K562 (cell line): ENCODE measurements around the gene NEK1. TPM values are rescaled to one million over a fixed set of nuclear protein-coding genes. Genes with fewer than 3 reads are reported as not detected.

Experiments used
- ATAC-seq: fragments of 200-7000 bp; cut with Tn5 transposase; 3 replicates; pipeline ENCODE4 v1.9.1; 2020; ENCODE audit warnings: moderate library complexity
- BruUV-seq: library from RNA; stranded (reverse); fragments of 400-500 nt; replicated peaks from 2 replicates; lab custom pipeline; 2021; lab: Mats Ljungman, UMichigan
- CTCF ChIA-PET: fragments of 300-600 bp; formaldehyde crosslinking; extraction: SDS; loops from one replicate; lab custom pipeline; 2021; ENCODE audit warnings: low intra/inter-chr PET ratio; lab: Yijun Ruan, JAX
- POLR2A ChIA-PET: fragments of 300-600, 350-650 bp; sonication (Branson Sonifier 250); formaldehyde crosslinking; extraction: SDS; loops from one replicate; lab custom pipeline; 2021; ENCODE audit warnings: antibody characterized with exemption, inconsistent platforms; lab: Yijun Ruan, JAX
- DNase-seq, 4 experiments: peaks; one replicate each; pipeline versions ENCODE4 v3.0.0 to v3.0.0-alpha.2; 2011 to 2018; ENCODE audit warnings: low spot score in 3 of 4, mixed read lengths in 3 of 4; ENCODE audit errors: extremely low read depth in 1 of 4
- FAIRE-seq: peaks from 2 replicates; lab custom pipeline; 2011; peaks lifted over from hg19 to GRCh38; lab: Jason Lieb, UNC
- H2AFZ ChIP-seq: 2 replicates; pipeline ENCODE4 v1.6.0; 2011; ENCODE audit warnings: low read depth, low read length, control low read depth, inconsistent platforms
- H3K27ac ChIP-seq: fragments of 200-600 bp; 3 replicates; pipeline ENCODE4 v1.8.0; 2011; ENCODE audit warnings: low read depth, mild to moderate bottlenecking, control low read depth, inconsistent platforms, low read length, moderate library complexity, mixed read lengths; ENCODE audit errors: extremely low read depth
- H3K27me3 ChIP-seq, 2 experiments: fragments of 300-600 bp in 1 of 2; 2 replicates in 1 of 2; 3 replicates in 1 of 2; pipeline versions ENCODE4 v1.6.0 to v1.8.0; 2011; ENCODE audit warnings: inconsistent platforms in 2 of 2, low read length in 2 of 2, mild to moderate bottlenecking in 1 of 2, mixed read lengths in 1 of 2, moderate library complexity in 1 of 2; ENCODE audit not compliant: control insufficient read depth in 2 of 2, insufficient read depth in 2 of 2
- H3K36me3 ChIP-seq: fragments of 300-600 bp; 3 replicates; pipeline ENCODE4 v1.8.0; 2011; ENCODE audit warnings: mild to moderate bottlenecking, low read length, inconsistent platforms; ENCODE audit not compliant: control insufficient read depth, insufficient read depth
- H3K4me1 ChIP-seq, 2 experiments: fragments of 200-600 bp in 1 of 2; replicated peaks in 1 of 2; 2 replicates in 1 of 2; 3 replicates in 1 of 2; pipeline versions ENCODE4 v1.5.1 to v1.8.0; 2011; ENCODE audit warnings: inconsistent platforms in 2 of 2, low read length in 2 of 2, mild to moderate bottlenecking in 1 of 2, mixed read lengths in 1 of 2, moderate library complexity in 1 of 2; ENCODE audit not compliant: control insufficient read depth in 2 of 2, insufficient read depth in 2 of 2
- H3K4me2 ChIP-seq: 2 replicates; pipeline ENCODE4 v1.6.1; 2011; ENCODE audit warnings: low read length, control low read depth, inconsistent platforms, mixed read lengths; ENCODE audit not compliant: insufficient read depth
- H3K4me3 ChIP-seq: fragments of 200-600 bp; sonication (generic), shearing (Covaris generic); 2 replicates; pipeline ENCODE4 v1.5.1; 2016; ENCODE audit warnings: control low read depth, inconsistent platforms
- H3K79me2 ChIP-seq: fragments of 200-600 bp; 3 replicates; pipeline ENCODE4 v1.8.0; 2011; ENCODE audit warnings: low read length, inconsistent platforms; ENCODE audit not compliant: control insufficient read depth, insufficient read depth
- H3K9ac ChIP-seq, 2 experiments: 2 replicates each; pipeline versions ENCODE4 v1.6.0 to v1.6.1; 2011; ENCODE audit warnings: low read depth in 2 of 2, low read length in 2 of 2, control low read depth in 1 of 2, inconsistent platforms in 1 of 2, mild to moderate bottlenecking in 1 of 2, mixed read lengths in 1 of 2; ENCODE audit not compliant: insufficient read depth in 1 of 2
- H3K9me1 ChIP-seq: one replicate; pipeline ENCODE4 v1.6.0; 2011; ENCODE audit warnings: inconsistent platforms, mild to moderate bottlenecking, low read length, moderate library complexity; ENCODE audit not compliant: control insufficient read depth, insufficient read depth
- H3K9me3 ChIP-seq: replicated peaks from 2 replicates; pipeline ENCODE4 v1.5.1; 2011; ENCODE audit warnings: low read depth, low read length, inconsistent platforms; ENCODE audit not compliant: control insufficient read depth, insufficient read depth
- H4K20me1 ChIP-seq: replicated peaks from 2 replicates; pipeline ENCODE4 v1.6.1; 2011; ENCODE audit warnings: low read length, inconsistent platforms, mixed read lengths; ENCODE audit not compliant: control insufficient read depth, insufficient read depth
- KDM1A ChIP-seq, 2 experiments: fragments of 450-650 bp; IDR thresholded peaks; 2 replicates each; pipeline ENCODE4 v1.6.1; 2016; ENCODE audit warnings: mild to moderate bottlenecking in 2 of 2
- POU5F1 ChIP-seq: fragments of 150-350 bp; IDR thresholded peaks from 2 replicates; pipeline ENCODE4 v1.6.1; 2014; ENCODE audit warnings: borderline replicate concordance, low read length, low read depth, mild to moderate bottlenecking; ENCODE audit not compliant: partially characterized antibody
- SAP30 ChIP-seq: fragments of 200-600 bp; sonication (generic); IDR thresholded peaks from 2 replicates; pipeline ENCODE4 v1.6.1; 2012; ENCODE audit warnings: borderline replicate concordance, low read depth, mild to moderate bottlenecking, moderate library complexity, low read length, control low read depth, inconsistent platforms; ENCODE audit not compliant: insufficient read depth, poor library complexity, severe bottlenecking
- TBP ChIP-seq: optimal IDR thresholded peaks from 2 replicates; pipeline ENCODE3; 2011; ENCODE audit warnings: low read depth, low read length, improper control_type of control experiment
- WGBS: fragments of 100-300 bp; shearing (Covaris generic); methylation state at CpG from one replicate; pipeline ENCODE4 v1.1.6; 2016; ENCODE audit warnings: low coverage, mixed read lengths; ENCODE audit not compliant: insufficient coverage; ENCODE audit errors: missing lambda C conversion rate; 5-methylcytosine and 5-hydroxymethylcytosine counted together
- in situ Hi-C: fragments of 300-500 bp; cut with MboI; formaldehyde crosslinking; loops from 4 replicates; pipeline ENCODE4 v1.15.0; 2018; ENCODE audit warnings: inconsistent platforms, mixed read lengths
- intact Hi-C: fragments of 100-400 bp; cut with micrococcal nuclease; formaldehyde crosslinking; loops from 2 replicates; pipeline ENCODE4 v1.14.2; 2022
- polyA plus RNA-seq, 8 experiments: library from polyadenylated mRNA; depleted of rRNA in 4 of 8; stranded (reverse) in 5 of 8; unstranded in 3 of 8; fragments of >200 nt; fragmentation: Nextera tagmentation in 2 of 8; fragmentation: Illumina TruSeq in 1 of 8; extraction: Ambion mirVana in 2 of 8; extraction: Trizol in 1 of 8; gene quantifications; 2 replicates each; pipeline versions ENCODE4 v1.2.1 to v1.2.3, GENCODE V29; 2011 to 2014; ENCODE audit warnings: inconsistent platforms in 1 of 8, missing spikeins in 1 of 8
- total RNA-seq, 7 experiments: library from RNA; depleted of rRNA in 6 of 7; stranded (reverse); fragments of >200 nt in 6 of 7; fragmentation: Illumina TruSeq in 2 of 7; extraction: Trizol in 2 of 7; gene quantifications; 2 replicates each; pipeline versions ENCODE4 v1.2.1 to v1.2.3, GENCODE V29; 2011 to 2021; ENCODE audit warnings: low replicate concordance in 1 of 7
- TF ChIP-seq, protein P1 (sequence below), 2 experiments: fragments of 450-650 bp in 1 of 2; sonication (generic) in 1 of 2; formaldehyde crosslinking; conservative IDR thresholded peaks; 2 replicates each; pipeline versions ENCODE4 v1.4.0 to v1.8.1; 2020 to 2022; ENCODE audit warnings: mild to moderate bottlenecking in 1 of 2, missing genetic modification reagents in 1 of 2
- TF ChIP-seq, protein P2 (sequence below): sonication (generic); formaldehyde crosslinking; IDR thresholded peaks from 2 replicates; pipeline ENCODE4 v1.8.0; 2022; ENCODE audit warnings: mild to moderate bottlenecking, missing genetic modification reagents, borderline replicate concordance
- TF ChIP-seq, protein P3 (sequence below): fragments of 450-650 bp; IDR thresholded peaks from 2 replicates; pipeline ENCODE4 v1.6.1; 2017; ENCODE audit warnings: mild to moderate bottlenecking, moderate library complexity
- TF ChIP-seq, protein P4 (sequence below): sonication (generic); formaldehyde crosslinking; IDR thresholded peaks from 2 replicates; pipeline ENCODE4 v1.8.1; 2023; ENCODE audit warnings: mild to moderate bottlenecking, missing genetic modification reagents

The NEK1 gene
- total and polyA plus RNA-seq, 9 of the 15 experiments (the other 6 are each of a cell fraction or from before 2014, with no cell fraction given) = 6.2 to 15.7 (median 10.3) TPM

DNA sequence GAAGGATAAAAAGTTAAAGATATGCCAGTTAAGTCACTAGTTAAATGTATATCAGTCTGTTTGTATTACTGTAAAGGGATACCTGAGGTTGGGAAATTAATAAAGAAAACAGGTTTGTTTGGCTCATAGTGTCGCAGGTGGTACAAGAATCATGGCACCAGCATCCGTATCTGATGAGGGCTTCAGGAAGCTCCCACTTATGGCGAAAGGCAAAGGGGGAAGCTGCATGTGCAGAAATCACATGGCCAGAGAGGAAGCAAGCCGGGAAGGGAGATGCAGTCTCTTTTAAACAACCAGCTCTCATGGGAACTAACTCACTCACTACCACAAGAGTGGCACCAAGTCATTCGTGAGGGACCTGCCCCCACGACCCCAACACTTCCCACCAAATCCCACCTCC lies 249.8 kb downstream of the NEK1 start (continued):
- TF ChIP-seq, protein P1, sequence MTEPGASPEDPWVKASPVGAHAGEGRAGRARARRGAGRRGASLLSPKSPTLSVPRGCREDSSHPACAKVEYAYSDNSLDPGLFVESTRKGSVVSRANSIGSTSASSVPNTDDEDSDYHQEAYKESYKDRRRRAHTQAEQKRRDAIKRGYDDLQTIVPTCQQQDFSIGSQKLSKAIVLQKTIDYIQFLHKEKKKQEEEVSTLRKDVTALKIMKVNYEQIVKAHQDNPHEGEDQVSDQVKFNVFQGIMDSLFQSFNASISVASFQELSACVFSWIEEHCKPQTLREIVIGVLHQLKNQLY (CRISPR knock-in tag; conservative IDR thresholded peaks at IDR 0.05) = no peak
- TF ChIP-seq, protein P2, sequence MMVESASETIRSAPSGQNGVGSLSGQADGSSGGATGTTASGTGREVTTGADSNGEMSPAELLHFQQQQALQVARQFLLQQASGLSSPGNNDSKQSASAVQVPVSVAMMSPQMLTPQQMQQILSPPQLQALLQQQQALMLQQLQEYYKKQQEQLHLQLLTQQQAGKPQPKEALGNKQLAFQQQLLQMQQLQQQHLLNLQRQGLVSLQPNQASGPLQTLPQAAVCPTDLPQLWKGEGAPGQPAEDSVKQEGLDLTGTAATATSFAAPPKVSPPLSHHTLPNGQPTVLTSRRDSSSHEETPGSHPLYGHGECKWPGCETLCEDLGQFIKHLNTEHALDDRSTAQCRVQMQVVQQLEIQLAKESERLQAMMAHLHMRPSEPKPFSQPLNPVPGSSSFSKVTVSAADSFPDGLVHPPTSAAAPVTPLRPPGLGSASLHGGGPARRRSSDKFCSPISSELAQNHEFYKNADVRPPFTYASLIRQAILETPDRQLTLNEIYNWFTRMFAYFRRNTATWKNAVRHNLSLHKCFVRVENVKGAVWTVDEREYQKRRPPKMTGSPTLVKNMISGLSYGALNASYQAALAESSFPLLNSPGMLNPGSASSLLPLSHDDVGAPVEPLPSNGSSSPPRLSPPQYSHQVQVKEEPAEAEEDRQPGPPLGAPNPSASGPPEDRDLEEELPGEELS = no peak

DNA sequence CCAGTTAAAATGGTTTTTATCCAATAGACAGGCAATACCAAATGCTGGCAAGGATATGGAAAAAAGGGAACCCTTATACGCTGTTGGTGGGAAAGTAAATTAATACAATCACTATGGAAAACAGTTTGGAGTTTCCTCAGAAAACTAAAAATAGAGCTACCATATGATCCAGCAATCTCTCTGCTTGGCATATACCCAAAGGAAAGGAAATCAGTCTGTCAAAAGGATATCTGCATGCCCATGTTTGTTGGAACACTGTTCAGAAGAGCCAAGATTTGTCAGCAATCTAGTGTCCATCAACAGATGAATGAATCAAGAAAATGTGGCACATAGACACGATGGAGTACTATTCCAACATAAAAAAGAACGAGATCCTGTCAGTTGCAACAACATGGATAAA lies 250.6 kb downstream of the NEK1 start:
- H3K27me3 ChIP-seq = no peaks in the 10 kb centered on the region
- ATAC-seq (no peak), DNase-seq (no peak), FAIRE-seq (no peak)
- ChIA-PET CTCF (no interaction called here), POLR2A (no interaction called here)
- H3K9me3 ChIP-seq = no peaks in the 10 kb centered on the region
- H2AFZ ChIP-seq = no peak overlapping the region
- in situ Hi-C loops (no loop called here), intact Hi-C loops (no loop called here)
- no peaks in the 10 kb centered on the region for H3K4me1 ChIP-seq
- H3K4me3 ChIP-seq = no peak overlapping the region
- 2% methylated on average over 3 of the region's 3 CpGs for WGBS
- H3K79me2 ChIP-seq = no peaks in the 10 kb centered on the region
- no peak overlapping the region for H3K4me2 ChIP-seq
- H4K20me1 ChIP-seq = no peaks in the 10 kb centered on the region
- no peak overlapping the region for H3K9ac ChIP-seq
- TF ChIP-seq, protein P3, sequence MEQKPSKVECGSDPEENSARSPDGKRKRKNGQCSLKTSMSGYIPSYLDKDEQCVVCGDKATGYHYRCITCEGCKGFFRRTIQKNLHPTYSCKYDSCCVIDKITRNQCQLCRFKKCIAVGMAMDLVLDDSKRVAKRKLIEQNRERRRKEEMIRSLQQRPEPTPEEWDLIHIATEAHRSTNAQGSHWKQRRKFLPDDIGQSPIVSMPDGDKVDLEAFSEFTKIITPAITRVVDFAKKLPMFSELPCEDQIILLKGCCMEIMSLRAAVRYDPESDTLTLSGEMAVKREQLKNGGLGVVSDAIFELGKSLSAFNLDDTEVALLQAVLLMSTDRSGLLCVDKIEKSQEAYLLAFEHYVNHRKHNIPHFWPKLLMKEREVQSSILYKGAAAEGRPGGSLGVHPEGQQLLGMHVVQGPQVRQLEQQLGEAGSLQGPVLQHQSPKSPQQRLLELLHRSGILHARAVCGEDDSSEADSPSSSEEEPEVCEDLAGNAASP = no peak
- TF ChIP-seq TBP (no peak), POU5F1 (no peak), KDM1A (IDR thresholded peaks at IDR 0.05) (no peak), SAP30 (no peak)
- TF ChIP-seq, protein P4, sequence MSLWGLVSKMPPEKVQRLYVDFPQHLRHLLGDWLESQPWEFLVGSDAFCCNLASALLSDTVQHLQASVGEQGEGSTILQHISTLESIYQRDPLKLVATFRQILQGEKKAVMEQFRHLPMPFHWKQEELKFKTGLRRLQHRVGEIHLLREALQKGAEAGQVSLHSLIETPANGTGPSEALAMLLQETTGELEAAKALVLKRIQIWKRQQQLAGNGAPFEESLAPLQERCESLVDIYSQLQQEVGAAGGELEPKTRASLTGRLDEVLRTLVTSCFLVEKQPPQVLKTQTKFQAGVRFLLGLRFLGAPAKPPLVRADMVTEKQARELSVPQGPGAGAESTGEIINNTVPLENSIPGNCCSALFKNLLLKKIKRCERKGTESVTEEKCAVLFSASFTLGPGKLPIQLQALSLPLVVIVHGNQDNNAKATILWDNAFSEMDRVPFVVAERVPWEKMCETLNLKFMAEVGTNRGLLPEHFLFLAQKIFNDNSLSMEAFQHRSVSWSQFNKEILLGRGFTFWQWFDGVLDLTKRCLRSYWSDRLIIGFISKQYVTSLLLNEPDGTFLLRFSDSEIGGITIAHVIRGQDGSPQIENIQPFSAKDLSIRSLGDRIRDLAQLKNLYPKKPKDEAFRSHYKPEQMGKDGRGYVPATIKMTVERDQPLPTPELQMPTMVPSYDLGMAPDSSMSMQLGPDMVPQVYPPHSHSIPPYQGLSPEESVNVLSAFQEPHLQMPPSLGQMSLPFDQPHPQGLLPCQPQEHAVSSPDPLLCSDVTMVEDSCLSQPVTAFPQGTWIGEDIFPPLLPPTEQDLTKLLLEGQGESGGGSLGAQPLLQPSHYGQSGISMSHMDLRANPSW = no peak
- no peaks in the 10 kb centered on the region for H3K9me1 ChIP-seq
- no peak overlapping the region for H3K27ac ChIP-seq
- H3K36me3 ChIP-seq = no peaks in the 10 kb centered on the region
- no TSS peak for BruUV-seq
